Stomach (tissue), 9 donors: ENCODE measurements around the gene SOX6. TPM values are rescaled to one million over a fixed set of nuclear protein-coding genes. Genes with fewer than 3 reads are reported as not detected.

ENCODE experiments used
- DNase-seq, 2 donors: peaks; one replicate each; pipeline versions ENCODE4 v3.0.0 to v3.0.0-alpha.2; 2013 to 2019
- H3K27ac ChIP-seq, 5 donors: fragments of 200-600 bp in 4 of 5; sonication (generic) in 4 of 5; one replicate each; pipeline ENCODE4 v1.5.1; 2013 to 2019; ENCODE audit warnings: mild to moderate bottlenecking in 1 of 5, moderate library complexity in 1 of 5
- H3K27me3 ChIP-seq, 3 donors: fragments of 200-600 bp; sonication (generic); one replicate each; pipeline ENCODE4 v1.5.1; 2017 to 2019; ENCODE audit warnings: mixed run types in 1 of 3
- H3K36me3 ChIP-seq, 4 donors: fragments of 200-600 bp; sonication (generic); 1 replicate in 3 of 4; 2 replicates in 1 of 4; pipeline ENCODE4 v1.5.1; 2016 to 2019
- H3K4me1 ChIP-seq, 4 donors: fragments of 200-600 bp; sonication (generic); one replicate each; pipeline ENCODE4 v1.5.1; 2016 to 2019
- H3K4me3 ChIP-seq, 4 donors: fragments of 200-600 bp; sonication (generic) in 3 of 4; one replicate each; pipeline ENCODE4 v1.5.1; 2016 to 2019; ENCODE audit warnings: mild to moderate bottlenecking in 1 of 4
- H3K9me3 ChIP-seq, 4 donors: fragments of 200-600 bp; sonication (generic); one replicate each; pipeline ENCODE4 v1.5.1; 2016 to 2019
- CTCF ChIP-seq, 7 experiments: fragments of 450-650 bp in 4 of 7; fragments of 200-600 bp in 3 of 7; sonication (generic) in 3 of 7; IDR thresholded peaks; one replicate each; pipeline ENCODE4 v1.5.1; 2016 to 2019; ENCODE audit warnings: antibody characterized with exemption in 7 of 7, control low read depth in 2 of 7, mild to moderate bottlenecking in 1 of 7
- EP300 ChIP-seq: sonication (generic); formaldehyde crosslinking; IDR thresholded peaks from one replicate; pipeline ENCODE4 v1.6.1; 2017; ENCODE audit warnings: antibody characterized with exemption
- POLR2A ChIP-seq, 4 donors: fragments of 450-650 bp; IDR thresholded peaks; one replicate each; pipeline ENCODE4 v1.6.1; 2016; ENCODE audit warnings: antibody characterized with exemption in 4 of 4, control low read depth in 2 of 4, mild to moderate bottlenecking in 1 of 4, moderate library complexity in 1 of 4
- POLR2AphosphoS5 ChIP-seq, 3 donors: sonication (generic); formaldehyde crosslinking; IDR thresholded peaks; one replicate each; pipeline ENCODE4 v1.6.1; 2016; ENCODE audit warnings: antibody characterized with exemption in 3 of 3
- WGBS, 5 donors: extraction: QIAGEN DNeasy Blood & Tissue Kit in 3 of 5; methylation state at CpG; one replicate each; pipeline versions ENCODE4 v1.1.5 to v1.1.7; 2013 to 2018; 5-methylcytosine and 5-hydroxymethylcytosine counted together
- intact Hi-C: fragments of 100-400 bp; cut with DNase I; formaldehyde crosslinking; loops from one replicate; pipeline ENCODE4 v1.15.1; 2023; ENCODE audit warnings: low total_unique reads
- polyA plus RNA-seq, 3 donors: library from polyadenylated mRNA; stranded (reverse); fragments of 200-250 nt; gene quantifications; one replicate each; pipeline ENCODE4 v1.2.3, GENCODE V29; 2013
- total RNA-seq, 5 donors: library from RNA; depleted of rRNA; stranded (reverse); fragments of >200 nt; gene quantifications; one replicate each; pipeline versions ENCODE4 v1.1.0 to v1.2.3, GENCODE V29; 2014 to 2016
- donor health status: healthy with polysubstance abuse.
- donor health status: Bipolar disorder and iron deficiency.
- donor health status: healthy.

SOX6 gene
- total and polyA plus RNA-seq, 8 donors: 1.2 to 13.6 (median 4.5) TPM

GRCh38 chr11:16239141-16240105 is 116.9 kb downstream of the SOX6 start:
- intact Hi-C loops: no loop called here
- WGBS, 5 donors: 56 to 72% (median 64%) methylated on average over 7 of the region's 7 CpGs
- TF ChIP-seq EP300 (no peak), POLR2A (IDR thresholded peaks at IDR 0.05) (no peak), CTCF (IDR thresholded peaks at IDR 0.05) (no peak), POLR2AphosphoS5 (IDR thresholded peaks at IDR 0.05) (no peak)

GRCh38 chr11:16226245-16226644 is 130.1 kb downstream of the SOX6 start:
- TF ChIP-seq POLR2AphosphoS5 (IDR thresholded peaks at IDR 0.05) (peak in 2 of 3 donors; percentile 72 to 80), EP300 (no peak)
- H3K4me1 ChIP-seq: peaks cover 3 to 17% (median 5%) of the 10 kb centered on the region in 4 donors
- H3K4me3 ChIP-seq: no peak overlapping the region
- H3K27ac ChIP-seq: no peak overlapping the region
- H3K9me3 ChIP-seq: no peaks in the 10 kb centered on the region
- 22 to 49% (median 44%) methylated on average over 3 of the region's 3 CpGs for WGBS, 5 donors
- DNase-seq: peak; percentile 80 to 94
- H3K27me3 ChIP-seq: no peaks in the 10 kb centered on the region
- intact Hi-C loops: no loop called here
- H3K36me3 ChIP-seq: no peaks in the 10 kb centered on the region

More at GRCh38 chr11:16239141-16240105, 116.9 kb downstream of the SOX6 start:
- Histone ChIP-seq H3K27me3 (no peaks in the 10 kb centered on the region), H3K9me3 (no peaks in the 10 kb centered on the region), H3K4me3 (no peak overlapping the region), H3K4me1 (peaks cover 0 to 16% (median 8%) of the 10 kb centered on the region in 4 donors), H3K27ac (peak overlapping the region in 1 of 5 donors; percentile 43), H3K36me3 (no peaks in the 10 kb centered on the region)
- peak in 1 of 2 donors; percentile 36 for DNase-seq

GRCh38 chr11:16225623-16226022 is 130.7 kb downstream of the SOX6 start:
- no peak overlapping the region for H3K27ac ChIP-seq

GRCh38 chr11:16223558-16223957 is 132.8 kb downstream of the SOX6 start:
- Histone ChIP-seq H3K36me3 (no peaks in the 10 kb centered on the region), H3K4me1 (peaks cover 3 to 17% (median 5%) of the 10 kb centered on the region in 4 donors), H3K4me3 (no peak overlapping the region), H3K9me3 (no peaks in the 10 kb centered on the region), H3K27ac (no peak overlapping the region), H3K27me3 (no peaks in the 10 kb centered on the region)
- TF ChIP-seq CTCF (IDR thresholded peaks at IDR 0.05) (no peak), POLR2A (IDR thresholded peaks at IDR 0.05) (no peak), EP300 (no peak), POLR2AphosphoS5 (IDR thresholded peaks at IDR 0.05) (no peak)
- no peak for DNase-seq
- intact Hi-C loops: no loop called here
- 52 to 83% (median 66%) methylated on average over 1 of the region's 1 CpG for WGBS, 5 donors

More at GRCh38 chr11:16225623-16226022, 130.7 kb downstream of the SOX6 start:
- WGBS, 5 donors: 53 to 67% (median 61%) methylated on average over 1 of the region's 1 CpG
- Histone ChIP-seq H3K27me3 (no peaks in the 10 kb centered on the region), H3K4me3 (no peak overlapping the region), H3K36me3 (no peaks in the 10 kb centered on the region), H3K9me3 (no peaks in the 10 kb centered on the region), H3K4me1 (peaks cover 3 to 17% (median 5%) of the 10 kb centered on the region in 4 donors)
- TF ChIP-seq EP300 (no peak), POLR2AphosphoS5 (IDR thresholded peaks at IDR 0.05) (no peak), POLR2A (IDR thresholded peaks at IDR 0.05) (no peak), CTCF (IDR thresholded peaks at IDR 0.05) (no peak)
- intact Hi-C loops: no loop called here
- no peak for DNase-seq
